ENCODE results near the gene KLF18.

DNA sequence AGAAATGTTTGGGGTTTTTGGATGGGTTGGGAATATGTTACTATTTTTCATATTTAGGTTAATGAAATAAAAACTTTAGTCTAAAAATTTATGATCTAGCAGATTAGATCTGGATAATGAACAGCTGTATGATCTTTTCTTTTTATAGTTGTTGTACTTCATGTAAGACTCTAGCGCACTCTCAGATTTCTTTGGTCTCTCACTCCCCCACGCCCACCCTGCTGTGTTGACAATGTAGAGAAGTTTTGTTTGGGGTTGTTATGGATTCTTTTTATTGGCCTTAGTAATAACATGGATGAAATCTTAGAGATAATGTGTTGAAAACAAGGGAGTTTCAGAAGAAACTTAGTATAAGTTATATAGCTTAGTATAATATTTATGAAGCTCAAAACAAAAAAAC, 5.5 kb downstream of the KLF18 start:
- TF ChIP-seq, protein P1, sequence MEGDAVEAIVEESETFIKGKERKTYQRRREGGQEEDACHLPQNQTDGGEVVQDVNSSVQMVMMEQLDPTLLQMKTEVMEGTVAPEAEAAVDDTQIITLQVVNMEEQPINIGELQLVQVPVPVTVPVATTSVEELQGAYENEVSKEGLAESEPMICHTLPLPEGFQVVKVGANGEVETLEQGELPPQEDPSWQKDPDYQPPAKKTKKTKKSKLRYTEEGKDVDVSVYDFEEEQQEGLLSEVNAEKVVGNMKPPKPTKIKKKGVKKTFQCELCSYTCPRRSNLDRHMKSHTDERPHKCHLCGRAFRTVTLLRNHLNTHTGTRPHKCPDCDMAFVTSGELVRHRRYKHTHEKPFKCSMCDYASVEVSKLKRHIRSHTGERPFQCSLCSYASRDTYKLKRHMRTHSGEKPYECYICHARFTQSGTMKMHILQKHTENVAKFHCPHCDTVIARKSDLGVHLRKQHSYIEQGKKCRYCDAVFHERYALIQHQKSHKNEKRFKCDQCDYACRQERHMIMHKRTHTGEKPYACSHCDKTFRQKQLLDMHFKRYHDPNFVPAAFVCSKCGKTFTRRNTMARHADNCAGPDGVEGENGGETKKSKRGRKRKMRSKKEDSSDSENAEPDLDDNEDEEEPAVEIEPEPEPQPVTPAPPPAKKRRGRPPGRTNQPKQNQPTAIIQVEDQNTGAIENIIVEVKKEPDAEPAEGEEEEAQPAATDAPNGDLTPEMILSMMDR (conservative IDR thresholded peaks at IDR 0.05 in 1 of 2, IDR thresholded peaks at IDR 0.05 in 1 of 2; ENCODE audit: extremely low read depth in 1 of 2, insufficient read depth in 1 of 2, low read depth in 1 of 2, low read length in 2 of 2), result no peak
- no peak for TF ChIP-seq EZH2 (IDR thresholded peaks at IDR 0.05; ENCODE audit: borderline replicate concordance, low read length)

Data from mammary epithelial cell (primary cell).